Hepatocyte (in vitro differentiated cells): ENCODE measurements around the gene PRKACB. TPM values are rescaled to one million over a fixed set of nuclear protein-coding genes. Genes with fewer than 3 reads are reported as not detected.
"Not testable (repeated sequence)": the region's sequence is repeated elsewhere in the genome, so short reads cannot be mapped to it uniquely, and the experiment has no call there.

ENCODE experiments used
- DNase-seq: peaks from one replicate; pipeline ENCODE4 v3.0.0-alpha.2; 2016; ENCODE audit warnings: low spot score
- H2AFZ ChIP-seq: fragments of 200-600 bp; sonication (generic); 2 replicates; pipeline ENCODE4 v1.6.0; 2016; ENCODE audit warnings: antibody characterized with exemption, mild to moderate bottlenecking
- H3K27ac ChIP-seq: fragments of 200-600 bp; sonication (generic); 2 replicates; pipeline ENCODE4 v1.5.1; 2016; ENCODE audit warnings: mild to moderate bottlenecking
- H3K27me3 ChIP-seq: fragments of 200-600 bp; sonication (generic); 2 replicates; pipeline ENCODE4 v1.6.1; 2016
- H3K36me3 ChIP-seq: fragments of 200-600 bp; sonication (generic); replicated peaks from 2 replicates; pipeline ENCODE4 v1.5.1; 2016; ENCODE audit warnings: low read depth; ENCODE audit not compliant: insufficient read depth
- H3K4me1 ChIP-seq: fragments of 200-600 bp; sonication (generic); 2 replicates; pipeline ENCODE4 v1.5.1; 2016; ENCODE audit warnings: mild to moderate bottlenecking, moderate library complexity; ENCODE audit not compliant: insufficient read depth
- H3K4me2 ChIP-seq: fragments of 200-600 bp; sonication (generic); 2 replicates; pipeline ENCODE4 v1.6.0; 2016
- H3K4me3 ChIP-seq: fragments of 200-600 bp; sonication (generic); 2 replicates; pipeline ENCODE4 v1.5.1; 2016; ENCODE audit warnings: mild to moderate bottlenecking
- H3K79me2 ChIP-seq: fragments of 200-600 bp; sonication (generic); 2 replicates; pipeline ENCODE4 v1.6.0; 2017; ENCODE audit warnings: mild to moderate bottlenecking
- H3K9me2 ChIP-seq: fragments of 200-600 bp; sonication (generic); replicated peaks from 2 replicates; pipeline ENCODE4 v1.6.0; 2017; ENCODE audit warnings: mild to moderate bottlenecking; ENCODE audit not compliant: insufficient read depth
- H3K9me3 ChIP-seq: fragments of 200-600 bp; sonication (generic); 2 replicates; pipeline ENCODE4 v1.5.1; 2016; ENCODE audit warnings: low read depth, mild to moderate bottlenecking
- H4K20me1 ChIP-seq: fragments of 200-600 bp; sonication (generic); 2 replicates; pipeline ENCODE4 v1.6.0; 2016; ENCODE audit warnings: mild to moderate bottlenecking; ENCODE audit not compliant: insufficient read depth, poor library complexity, severe bottlenecking
- EZH2 ChIP-seq: fragments of 200-600 bp; sonication (generic); IDR thresholded peaks from 2 replicates; pipeline ENCODE4 v1.6.1; 2016; ENCODE audit warnings: antibody characterized with exemption, mild to moderate bottlenecking, borderline replicate concordance
- EZH2phosphoT487 ChIP-seq: fragments of 200-600 bp; sonication (generic); IDR thresholded peaks from one replicate; pipeline ENCODE4 v1.6.1; 2018; ENCODE audit warnings: antibody characterized with exemption, mild to moderate bottlenecking, low read depth, moderate library complexity; ENCODE audit not compliant: unreplicated experiment, severe bottlenecking
- WGBS: methylation state at CpG from one replicate; pipeline ENCODE4 v1.1.6; 2016; ENCODE audit warnings: low lambda C conversion rate; ENCODE audit errors: missing lambda C conversion rate; 5-methylcytosine and 5-hydroxymethylcytosine counted together
- polyA plus RNA-seq: library from polyadenylated mRNA; unstranded; fragments of >200 nt; fragmentation: Nextera tagmentation; extraction: Ambion mirVana; gene quantifications from 2 replicates; pipeline ENCODE4 v1.2.1, GENCODE V29; 2016
- total RNA-seq: library from RNA; depleted of rRNA; stranded (reverse); fragments of >200 nt; gene quantifications from 2 replicates; pipeline ENCODE4 v1.2.3, GENCODE V29; 2014
- TF ChIP-seq, protein P1 (sequence below): fragments of 200-600 bp; sonication (generic); IDR thresholded peaks from 2 replicates; pipeline ENCODE4 v1.5.1; 2016; ENCODE audit warnings: antibody characterized with exemption, mild to moderate bottlenecking; ENCODE audit not compliant: poor library complexity

The PRKACB gene
- total and polyA plus RNA-seq, 2 experiments from 2014 or later: 14.0 to 29.5 TPM

GRCh38 chr1:84103197-84103992 is 40.7 kb upstream of the PRKACB start:
- H3K27me3 ChIP-seq: no peaks in the 10 kb centered on the region
- peaks cover 14% of the 10 kb centered on the region for H3K4me1 ChIP-seq
- H2AFZ ChIP-seq: no peak overlapping the region
- peaks cover 5% of the 10 kb centered on the region for H3K79me2 ChIP-seq
- 62% methylated on average over 3 of the region's 3 CpGs for WGBS
- DNase-seq: peak; percentile 72
- H3K36me3 ChIP-seq: no peaks in the 10 kb centered on the region
- H3K4me2 ChIP-seq: no peak overlapping the region
- no peak overlapping the region for H3K4me3 ChIP-seq
- H3K9me2 ChIP-seq: no peaks in the 10 kb centered on the region
- H3K27ac ChIP-seq: peak overlapping the region; percentile 28
- H4K20me1 ChIP-seq: no peaks in the 10 kb centered on the region
- no peak for TF ChIP-seq EZH2phosphoT487
- no peak for TF ChIP-seq EZH2
- TF ChIP-seq, protein P1, sequence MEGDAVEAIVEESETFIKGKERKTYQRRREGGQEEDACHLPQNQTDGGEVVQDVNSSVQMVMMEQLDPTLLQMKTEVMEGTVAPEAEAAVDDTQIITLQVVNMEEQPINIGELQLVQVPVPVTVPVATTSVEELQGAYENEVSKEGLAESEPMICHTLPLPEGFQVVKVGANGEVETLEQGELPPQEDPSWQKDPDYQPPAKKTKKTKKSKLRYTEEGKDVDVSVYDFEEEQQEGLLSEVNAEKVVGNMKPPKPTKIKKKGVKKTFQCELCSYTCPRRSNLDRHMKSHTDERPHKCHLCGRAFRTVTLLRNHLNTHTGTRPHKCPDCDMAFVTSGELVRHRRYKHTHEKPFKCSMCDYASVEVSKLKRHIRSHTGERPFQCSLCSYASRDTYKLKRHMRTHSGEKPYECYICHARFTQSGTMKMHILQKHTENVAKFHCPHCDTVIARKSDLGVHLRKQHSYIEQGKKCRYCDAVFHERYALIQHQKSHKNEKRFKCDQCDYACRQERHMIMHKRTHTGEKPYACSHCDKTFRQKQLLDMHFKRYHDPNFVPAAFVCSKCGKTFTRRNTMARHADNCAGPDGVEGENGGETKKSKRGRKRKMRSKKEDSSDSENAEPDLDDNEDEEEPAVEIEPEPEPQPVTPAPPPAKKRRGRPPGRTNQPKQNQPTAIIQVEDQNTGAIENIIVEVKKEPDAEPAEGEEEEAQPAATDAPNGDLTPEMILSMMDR: no peak
- no peaks in the 10 kb centered on the region for H3K9me3 ChIP-seq

DNA sequence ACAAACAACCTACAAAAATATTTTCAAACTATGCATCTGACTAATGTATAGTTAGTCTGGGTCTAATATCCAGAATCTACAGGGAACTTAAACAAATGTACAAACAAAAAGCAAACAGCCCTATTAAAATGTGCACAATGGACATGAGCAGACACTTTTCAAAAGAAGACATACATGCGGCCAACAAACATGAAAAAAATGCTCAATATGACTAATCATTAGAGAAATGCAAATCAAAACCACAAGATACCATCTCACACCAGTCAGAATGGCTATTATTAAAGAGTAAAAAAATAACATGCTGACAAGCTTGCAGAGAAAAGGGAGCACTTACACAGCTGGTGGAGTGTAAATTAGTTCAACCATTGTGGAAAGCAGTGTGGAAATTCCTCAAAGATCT is 36.5 kb upstream of the PRKACB start:
- not testable (repeated sequence) for H3K27me3 ChIP-seq, H3K4me3 ChIP-seq, H2AFZ ChIP-seq, H3K27ac ChIP-seq, H3K79me2 ChIP-seq, H3K36me3 ChIP-seq, H3K4me2 ChIP-seq, H3K9me3 ChIP-seq, H3K9me2 ChIP-seq, H3K4me1 ChIP-seq, DNase-seq, H4K20me1 ChIP-seq
- 88% methylated on average over 1 of the region's 1 CpG for WGBS

- TF ChIP-seq EZH2 (no peak), EZH2phosphoT487 (no peak)
- TF ChIP-seq, protein P1: no peak
- no peak overlapping the region for H3K27ac ChIP-seq
- H3K36me3 ChIP-seq: no peaks in the 10 kb centered on the region
- H3K79me2 ChIP-seq: no peaks in the 10 kb centered on the region
- peaks cover 3% of the 10 kb centered on the region for H3K4me1 ChIP-seq
- no peaks in the 10 kb centered on the region for H3K9me3 ChIP-seq
- no peaks in the 10 kb centered on the region for H4K20me1 ChIP-seq
- no peaks in the 10 kb centered on the region for H3K9me2 ChIP-seq
- no peaks in the 10 kb centered on the region for H3K27me3 ChIP-seq
- WGBS: 94% methylated on average over 2 of the region's 2 CpGs
- no peak overlapping the region for H3K4me2 ChIP-seq
- no peak overlapping the region for H2AFZ ChIP-seq
- no peak overlapping the region for H3K4me3 ChIP-seq
- DNase-seq: no peak
These were observed 36.1 kb upstream of the PRKACB start for GRCh38 chr1:84107955-84108354.

- Histone ChIP-seq H3K27ac (no peak overlapping the region), H2AFZ (no peak overlapping the region), H3K27me3 (no peaks in the 10 kb centered on the region), H3K79me2 (no peaks in the 10 kb centered on the region), H3K36me3 (no peaks in the 10 kb centered on the region), H3K9me3 (no peaks in the 10 kb centered on the region), H3K9me2 (no peaks in the 10 kb centered on the region), H4K20me1 (no peaks in the 10 kb centered on the region), H3K4me3 (no peak overlapping the region), H3K4me2 (no peak overlapping the region), H3K4me1 (no peaks in the 10 kb centered on the region)
- whole genome bisulfite sequencing: 96% methylated on average over 3 of the region's 3 CpGs
- no peak for DNase-seq
- TF ChIP-seq, protein P1: no peak
- TF ChIP-seq EZH2phosphoT487 (no peak), EZH2 (no peak)
These were observed 35.0 kb upstream of the PRKACB start for GRCh38 chr1:84108900-84109578.
